Heart right ventricle (tissue), 16 donors: ENCODE measurements around the gene NAT10. TPM values are rescaled to one million over a fixed set of nuclear protein-coding genes. Genes with fewer than 3 reads are reported as not detected.

Experiments used
- ATAC-seq, 8 donors: fragments of 200-7000 bp; cut with Tn5 transposase; one replicate each; pipeline ENCODE4 v1.9.1; 2020; ENCODE audit warnings: mild to moderate bottlenecking in 8 of 8, moderate library complexity in 8 of 8, moderate number of reproducible peaks in 1 of 8
- DNase-seq, 2 donors: peaks; one replicate each; pipeline ENCODE4 v3.0.0-alpha.2; 2020
- H3K27ac ChIP-seq, 10 donors: fragments of 200-600 bp; sonication (generic) in 2 of 10; one replicate each; pipeline versions ENCODE4 v1.5.0 to v1.8.0; 2020 to 2022; ENCODE audit warnings: mild to moderate bottlenecking in 3 of 10
- H3K27me3 ChIP-seq, 7 donors: fragments of 200-600 bp; one replicate each; pipeline ENCODE4 v1.8.0; 2021 to 2022; ENCODE audit warnings: mild to moderate bottlenecking in 2 of 7
- H3K36me3 ChIP-seq, 9 donors: fragments of 200-600 bp; sonication (generic) in 1 of 9; one replicate each; pipeline versions ENCODE4 v1.5.0 to v1.8.0; 2020 to 2022; ENCODE audit warnings: mild to moderate bottlenecking in 2 of 9
- H3K4me1 ChIP-seq, 9 donors: fragments of 200-600 bp; sonication (generic) in 1 of 9; one replicate each; pipeline versions ENCODE4 v1.5.0 to v1.8.0; 2020 to 2022; ENCODE audit warnings: mild to moderate bottlenecking in 4 of 9
- H3K4me3 ChIP-seq, 10 donors: fragments of 200-600 bp; sonication (generic) in 2 of 10; one replicate each; pipeline versions ENCODE4 v1.5.0 to v1.8.0; 2020 to 2022; ENCODE audit warnings: mild to moderate bottlenecking in 7 of 10, moderate library complexity in 2 of 10
- H3K9me3 ChIP-seq, 11 donors: fragments of 200-600 bp in 10 of 11; sonication (generic) in 2 of 11; one replicate each; pipeline versions ENCODE4 v1.5.0 to v1.8.0; 2013 to 2022; ENCODE audit warnings: mild to moderate bottlenecking in 2 of 11, control low read depth in 1 of 11, moderate library complexity in 1 of 11
- CTCF ChIP-seq, 9 donors: fragments of 200-600 bp; sonication (generic) in 2 of 9; IDR thresholded peaks; one replicate each; pipeline versions ENCODE4 v1.5.0 to v1.8.0; 2021 to 2022; ENCODE audit warnings: antibody characterized with exemption in 9 of 9, mild to moderate bottlenecking in 5 of 9, moderate library complexity in 1 of 9
- WGBS, 2 donors: extraction: QIAGEN DNeasy Blood & Tissue Kit; methylation state at CpG; one replicate each; pipeline ENCODE4 v1.1.7; 2013; ENCODE audit warnings: inconsistent platforms in 1 of 2; 5-methylcytosine and 5-hydroxymethylcytosine counted together
- intact Hi-C, 10 donors: fragments of 100-400 bp; cut with DNase I; formaldehyde crosslinking; loops; one replicate each; pipeline versions ENCODE4 v1.11.1 to v1.14.2; 2022
- polyA plus RNA-seq, 2 donors: library from polyadenylated mRNA; stranded (reverse); fragments of 200-250 nt; gene quantifications; one replicate each; pipeline ENCODE4 v1.2.3, GENCODE V29; 2013
- total RNA-seq, 10 donors: library from RNA; stranded (reverse); fragmentation: NEBNext Ultra II Directional in 3 of 10; extraction: Animal tissue kit (Norgen Biotek cat#: 25700) in 3 of 10; gene quantifications; one replicate each; pipeline versions ENCODE4 v1.2.1 to v1.2.4, GENCODE V29; 2021 to 2023
- donor health status: Arrhythmogenic right ventricular cardiomyopathy.
- donor health status: ischemic (EF 13 %, LVEDD 7.1; RV severe dilation, severe dysfunction).
- donor health status: healthy with polysubstance abuse.
- donor health status: DM: no; HTN: yes; CAD: no.
- donor health status: DM: no; HTN: no; CAD: no.
- donor health status: ischemic (EF 25% LVEDD 6.9; RV normal size, moderate dysfunction).
- donor health status: ischemic (EF 25% LVEDD 5.7; RV mildly dilated, moderate dysfunction).
- donor health status: healthy.
- donor health status: DM: yes; HTN: yes; CAD: no.
- donor health status: Ischemic cardiomyopathy.
- donor health status: ischemic (EF 35%, LVEDD 5.7; RV mildly dilated, moderate dysfunction).
- donor health status: nonischemic (EF 11% LVEDD 7.7; RV severe dilation, severe dysfunction).
- donor health status: DM: yes; HTN: yes; CAD: no.
- donor health status: PGD.
- donor health status: ischemic (EF 29% LVEDD 5.4; RV normal size, mild dysfunction).
- donor health status: nonischemic (EF 23%, LVEDD 6.1; RV moderate dilation, normal function).

The NAT10 gene
- total and polyA plus RNA-seq, 12 donors = 16.2 to 26.4 (median 21.9) TPM

GRCh38 chr11:34120651-34121050 lies 15.2 kb downstream of the NAT10 start:
- Histone ChIP-seq H3K4me3 (no peak overlapping the region), H3K27ac (no peak overlapping the region), H3K27me3 (no peaks in the 10 kb centered on the region), H3K36me3 (peaks cover 2 to 100% (median 86%) of the 10 kb centered on the region in 9 donors), H3K9me3 (no peaks in the 10 kb centered on the region), H3K4me1 (no peaks in the 10 kb centered on the region)
- no peak for TF ChIP-seq CTCF (IDR thresholded peaks at IDR 0.05)
- no peak for DNase-seq
- no peak for ATAC-seq
- intact Hi-C loops = no loop called here
- 93 to 97% methylated on average over 4 of the region's 4 CpGs for WGBS, 2 donors

- Histone ChIP-seq H3K27ac (no peak overlapping the region), H3K27me3 (no peaks in the 10 kb centered on the region), H3K36me3 (peaks cover 0 to 100% (median 78%) of the 10 kb centered on the region in 9 donors), H3K9me3 (no peaks in the 10 kb centered on the region), H3K4me1 (no peaks in the 10 kb centered on the region), H3K4me3 (no peak overlapping the region)
- intact Hi-C loops = no loop called here
- ATAC-seq (no peak), DNase-seq (no peak)
- WGBS, 2 donors = 90 to 92% methylated on average over 4 of the region's 4 CpGs
- TF ChIP-seq CTCF (IDR thresholded peaks at IDR 0.05) = no peak
Observed at GRCh38 chr11:34124885-34125668, 19.6 kb downstream of the NAT10 start.

GRCh38 chr11:34126959-34127848 lies 21.8 kb downstream of the NAT10 start:
- intact Hi-C loops = no loop called here
- no peak overlapping the region for H3K27ac ChIP-seq
- H3K4me3 ChIP-seq = no peak overlapping the region
- H3K36me3 ChIP-seq = peaks cover 0 to 100% (median 70%) of the 10 kb centered on the region in 9 donors
- H3K9me3 ChIP-seq = no peaks in the 10 kb centered on the region
- peaks cover 0 to 8% (median 0%) of the 10 kb centered on the region in 9 donors for H3K4me1 ChIP-seq
- TF ChIP-seq CTCF (IDR thresholded peaks at IDR 0.05) = no peak
- no peaks in the 10 kb centered on the region for H3K27me3 ChIP-seq
- 85 to 90% methylated on average over 12 of the region's 12 CpGs for WGBS, 2 donors
- no peak for DNase-seq
- no peak for ATAC-seq

- H3K36me3 ChIP-seq = peaks cover 0 to 100% (median 67%) of the 10 kb centered on the region in 9 donors
- intact Hi-C loops = no loop called here
- WGBS, 2 donors = 98% methylated on average over 3 of the region's 3 CpGs
- H3K4me1 ChIP-seq = peaks cover 0 to 17% (median 6%) of the 10 kb centered on the region in 9 donors
- no peak overlapping the region for H3K4me3 ChIP-seq
- ATAC-seq = no peak
- no peak for TF ChIP-seq CTCF (IDR thresholded peaks at IDR 0.05)
- no peaks in the 10 kb centered on the region for H3K27me3 ChIP-seq
- DNase-seq = no peak
- no peaks in the 10 kb centered on the region for H3K9me3 ChIP-seq
- H3K27ac ChIP-seq = no peak overlapping the region
Observed at GRCh38 chr11:34128824-34129223, 23.4 kb downstream of the NAT10 start.
